Measurements from ENCODE around the gene MRGPRG.

The MRGPRG gene

DNA sequence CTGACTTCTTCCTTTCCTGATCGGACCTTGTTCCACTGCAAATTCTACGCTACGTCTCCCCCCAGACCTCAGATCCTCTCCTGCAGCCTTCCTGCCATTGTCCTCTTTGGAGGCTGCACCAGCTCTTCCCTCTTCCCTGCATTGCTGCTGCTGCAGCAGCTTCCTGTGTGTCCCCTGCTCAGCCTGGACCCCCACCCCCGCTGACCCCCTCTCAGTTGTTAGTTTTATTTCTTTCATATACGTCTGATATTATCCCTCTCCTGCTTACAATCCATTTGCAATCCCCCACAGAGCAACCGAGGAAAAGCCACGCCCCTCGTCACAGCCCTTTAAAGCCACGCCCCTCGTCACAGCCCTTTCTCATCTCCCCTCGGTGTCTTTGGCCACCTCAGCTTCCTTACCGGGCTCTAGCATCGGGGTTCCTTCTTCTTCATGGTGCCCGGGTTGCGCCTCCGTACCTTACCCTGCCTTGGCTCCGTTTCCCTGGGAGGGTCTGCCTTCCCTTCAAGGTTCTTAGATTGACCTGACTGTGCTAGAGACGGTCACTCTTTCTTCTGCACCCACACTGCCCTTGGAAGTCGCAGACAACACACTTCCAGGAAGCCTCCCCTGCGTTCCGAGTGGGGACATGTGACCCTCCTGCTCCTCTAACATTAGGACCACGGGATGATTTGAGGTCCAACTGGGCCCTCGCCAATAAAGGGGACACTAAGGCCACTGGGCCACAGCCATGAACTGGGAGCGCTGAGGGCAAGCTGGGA lies 4.8 kb downstream of the MRGPRG start:
- peaks cover 3% of the 10 kb centered on the region for H3K9me3 ChIP-seq (ENCODE audit: insufficient read depth, low read depth, low read length)
- no CpG with 5 or more reads among the region's 24 CpGs for WGBS (ENCODE audit: extremely low coverage, insufficient coverage, insufficient read length)
- H4K8ac ChIP-seq (ENCODE audit: low read depth, low read length): no peak overlapping the region
- H2BK120ac ChIP-seq (ENCODE audit: insufficient read depth, low read length, poor library complexity): no peak overlapping the region
- H2AFZ ChIP-seq (ENCODE audit: insufficient read depth, low read length, poor library complexity): no peak overlapping the region
- no peaks in the 10 kb centered on the region for H3K79me1 ChIP-seq (ENCODE audit: low read length)
- no peak overlapping the region for H2BK12ac ChIP-seq (ENCODE audit: low read length)
- H3K79me2 ChIP-seq (ENCODE audit: control insufficient read depth, insufficient read depth, low read length, poor library complexity): no peaks in the 10 kb centered on the region
- no peak overlapping the region for H3K23ac ChIP-seq (ENCODE audit: low read length)
- H3K4ac ChIP-seq (ENCODE audit: low read depth, low read length): no peak overlapping the region
- no peaks in the 10 kb centered on the region for H3K27me3 ChIP-seq (ENCODE audit: insufficient read depth, low read length)
- no peak overlapping the region for H3K18ac ChIP-seq (ENCODE audit: low read length)
- H3K4me2 ChIP-seq (ENCODE audit: low read length): no peak overlapping the region
- H2AK5ac ChIP-seq (ENCODE audit: low read length): no peak overlapping the region
- no peak overlapping the region for H3K27ac ChIP-seq (ENCODE audit: low read depth, low read length)
- H2BK5ac ChIP-seq (ENCODE audit: low read depth, low read length, poor library complexity): no peak overlapping the region
- no peak overlapping the region for H4K12ac ChIP-seq (ENCODE audit: low read depth, low read length)
- H3K36me3 ChIP-seq (ENCODE audit: control insufficient read depth in 1 of 2, insufficient read depth in 2 of 2, low read length in 2 of 2): no peaks in the 10 kb centered on the region
- H3K14ac ChIP-seq (ENCODE audit: low read length): no peak overlapping the region
- H3K9ac ChIP-seq (ENCODE audit: low read length): no peak overlapping the region
- H4K91ac ChIP-seq (ENCODE audit: low read depth, low read length): no peak overlapping the region
- H3K4me3 ChIP-seq (ENCODE audit: low read depth, low read length): no peak overlapping the region
- no peaks in the 10 kb centered on the region for H3K4me1 ChIP-seq (ENCODE audit: control insufficient read depth in 1 of 2, insufficient read depth in 2 of 2, low read length in 2 of 2)
- no peak for DNase-seq

DNA sequence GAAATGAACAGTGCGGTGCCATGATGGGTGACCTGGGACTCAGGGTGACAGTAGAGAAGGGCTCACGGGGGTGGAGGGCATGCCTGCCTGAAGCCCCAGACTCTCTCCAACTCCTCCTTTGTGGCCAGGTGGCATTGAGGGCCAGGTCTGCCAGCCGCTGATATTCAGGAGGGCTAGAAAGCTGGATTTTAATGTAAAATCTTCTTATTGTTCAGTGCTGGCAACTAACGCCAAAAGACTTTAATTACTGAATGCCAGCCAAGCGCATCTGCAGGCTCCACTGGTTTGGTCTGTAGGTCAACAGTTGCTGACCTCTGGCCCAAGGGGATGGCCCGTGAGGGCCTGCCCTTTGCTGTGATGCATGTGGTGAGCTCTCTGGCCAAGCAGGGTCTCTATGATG lies 10.3 kb downstream of the MRGPRG start:
- WGBS (ENCODE audit: extremely low coverage, insufficient coverage, insufficient read length): no CpG with 5 or more reads among the region's 6 CpGs
- no peaks in the 10 kb centered on the region for H3K79me2 ChIP-seq (ENCODE audit: control insufficient read depth, insufficient read depth, low read length, poor library complexity)

DNA sequence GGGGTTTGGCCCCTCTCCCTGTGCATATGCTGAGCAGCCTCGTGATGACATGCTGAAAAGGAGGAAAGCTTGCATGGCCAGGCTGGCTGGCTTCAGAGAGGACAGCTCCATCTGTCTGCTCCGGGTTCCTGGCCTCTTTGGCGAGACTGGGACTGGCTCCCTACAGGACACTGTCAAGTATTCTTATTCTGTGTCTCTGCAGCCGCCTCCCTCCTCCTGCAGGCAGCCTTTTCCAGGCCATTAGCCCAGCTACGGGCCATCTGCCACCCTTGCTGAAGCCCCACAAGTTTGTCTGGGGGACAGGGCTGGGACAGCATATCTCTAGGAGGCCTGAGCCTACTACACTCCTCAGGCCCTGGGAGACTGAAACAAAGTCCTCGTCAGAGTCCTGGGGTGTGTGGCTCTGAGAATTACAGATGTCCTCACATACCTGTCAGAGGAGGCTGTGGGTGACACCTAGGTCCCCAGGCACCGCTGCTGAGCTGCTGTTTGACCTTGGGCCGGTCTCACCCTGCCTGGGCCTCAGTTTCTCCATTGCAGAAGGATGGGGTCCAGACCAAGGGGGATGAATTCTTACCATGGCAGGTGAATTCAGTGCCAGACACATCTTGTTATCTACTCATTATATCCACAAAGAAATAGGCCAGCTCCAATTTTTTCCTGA lies 11.0 kb downstream of the MRGPRG start:
- no peak for DNase-seq
- Histone ChIP-seq H3K36me3 (ENCODE audit: control insufficient read depth in 1 of 2, insufficient read depth in 2 of 2, low read length in 2 of 2) (no peaks in the 10 kb centered on the region), H3K79me1 (ENCODE audit: low read length) (no peaks in the 10 kb centered on the region), H3K4me2 (ENCODE audit: low read length) (no peak overlapping the region), H2BK120ac (ENCODE audit: insufficient read depth, low read length, poor library complexity) (no peak overlapping the region), H2BK12ac (ENCODE audit: low read length) (no peak overlapping the region), H3K27ac (ENCODE audit: low read depth, low read length) (no peak overlapping the region), H3K23ac (ENCODE audit: low read length) (no peak overlapping the region), H3K9me3 (ENCODE audit: insufficient read depth, low read depth, low read length) (peaks cover 6% of the 10 kb centered on the region), H3K9ac (ENCODE audit: low read length) (no peak overlapping the region), H2AFZ (ENCODE audit: insufficient read depth, low read length, poor library complexity) (no peak overlapping the region), H3K4ac (ENCODE audit: low read depth, low read length) (no peak overlapping the region), H3K4me1 (ENCODE audit: control insufficient read depth in 1 of 2, insufficient read depth in 2 of 2, low read length in 2 of 2) (no peaks in the 10 kb centered on the region), H3K4me3 (ENCODE audit: low read depth, low read length) (no peak overlapping the region), H4K8ac (ENCODE audit: low read depth, low read length) (no peak overlapping the region), H3K27me3 (ENCODE audit: insufficient read depth, low read length) (peaks cover 13% of the 10 kb centered on the region), H3K14ac (ENCODE audit: low read length) (no peak overlapping the region), H3K18ac (ENCODE audit: low read length) (no peak overlapping the region), H2BK5ac (ENCODE audit: low read depth, low read length, poor library complexity) (no peak overlapping the region), H2AK5ac (ENCODE audit: low read length) (no peak overlapping the region), H3K79me2 (ENCODE audit: control insufficient read depth, insufficient read depth, low read length, poor library complexity) (no peaks in the 10 kb centered on the region), H4K91ac (ENCODE audit: low read depth, low read length) (no peak overlapping the region), H4K12ac (ENCODE audit: low read depth, low read length) (no peak overlapping the region)
- no CpG with 5 or more reads among the region's 8 CpGs for WGBS (ENCODE audit: extremely low coverage, insufficient coverage, insufficient read length)

More for the DNA sequence above, 10.3 kb downstream of the MRGPRG start:
- no peak overlapping the region for H3K14ac ChIP-seq (ENCODE audit: low read length)
- no peaks in the 10 kb centered on the region for H3K4me1 ChIP-seq (ENCODE audit: control insufficient read depth in 1 of 2, insufficient read depth in 2 of 2, low read length in 2 of 2)
- H2BK120ac ChIP-seq (ENCODE audit: insufficient read depth, low read length, poor library complexity): no peak overlapping the region
- no peaks in the 10 kb centered on the region for H3K36me3 ChIP-seq (ENCODE audit: control insufficient read depth in 1 of 2, insufficient read depth in 2 of 2, low read length in 2 of 2)
- no peak overlapping the region for H3K18ac ChIP-seq (ENCODE audit: low read length)
- H3K27me3 ChIP-seq (ENCODE audit: insufficient read depth, low read length): peaks cover 6% of the 10 kb centered on the region
- no peak overlapping the region for H3K23ac ChIP-seq (ENCODE audit: low read length)
- no peak overlapping the region for H3K27ac ChIP-seq (ENCODE audit: low read depth, low read length)
- no peak overlapping the region for H2BK12ac ChIP-seq (ENCODE audit: low read length)
- H3K4me2 ChIP-seq (ENCODE audit: low read length): no peak overlapping the region
- peaks cover 6% of the 10 kb centered on the region for H3K9me3 ChIP-seq (ENCODE audit: insufficient read depth, low read depth, low read length)
- no peak for DNase-seq
- H2BK5ac ChIP-seq (ENCODE audit: low read depth, low read length, poor library complexity): no peak overlapping the region
- no peak overlapping the region for H3K4me3 ChIP-seq (ENCODE audit: low read depth, low read length)
- H3K9ac ChIP-seq (ENCODE audit: low read length): no peak overlapping the region
- H2AFZ ChIP-seq (ENCODE audit: insufficient read depth, low read length, poor library complexity): no peak overlapping the region
- no peak overlapping the region for H2AK5ac ChIP-seq (ENCODE audit: low read length)
- no peak overlapping the region for H4K91ac ChIP-seq (ENCODE audit: low read depth, low read length)
- H3K4ac ChIP-seq (ENCODE audit: low read depth, low read length): no peak overlapping the region
- no peak overlapping the region for H4K8ac ChIP-seq (ENCODE audit: low read depth, low read length)
- H3K79me1 ChIP-seq (ENCODE audit: low read length): no peaks in the 10 kb centered on the region
- H4K12ac ChIP-seq (ENCODE audit: low read depth, low read length): no peak overlapping the region

DNA sequence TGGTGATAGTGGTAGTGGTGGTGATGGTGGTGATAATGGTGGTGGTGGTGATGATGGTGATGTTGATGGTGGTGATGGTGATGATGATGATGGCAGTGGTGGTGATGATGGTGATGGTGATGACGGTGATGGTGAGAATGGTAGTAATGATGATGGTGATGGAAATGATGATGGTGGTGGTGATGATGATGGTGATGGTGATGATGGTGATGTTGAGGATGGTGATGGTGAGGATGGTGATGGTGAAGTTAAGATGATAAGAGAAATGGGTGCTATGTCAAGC lies 11.8 kb downstream of the MRGPRG start:
- no peaks in the 10 kb centered on the region for H3K36me3 ChIP-seq (ENCODE audit: control insufficient read depth in 1 of 2, insufficient read depth in 2 of 2, low read length in 2 of 2)
- no peak overlapping the region for H4K12ac ChIP-seq (ENCODE audit: low read depth, low read length)
- H2BK5ac ChIP-seq (ENCODE audit: low read depth, low read length, poor library complexity): no peak overlapping the region
- DNase-seq: no peak
- no peak overlapping the region for H4K8ac ChIP-seq (ENCODE audit: low read depth, low read length)
- no peaks in the 10 kb centered on the region for H3K79me1 ChIP-seq (ENCODE audit: low read length)
- no peak overlapping the region for H2AK5ac ChIP-seq (ENCODE audit: low read length)
- H3K27ac ChIP-seq (ENCODE audit: low read depth, low read length): no peak overlapping the region
- no peak overlapping the region for H3K9ac ChIP-seq (ENCODE audit: low read length)
- peaks cover 20% of the 10 kb centered on the region for H3K27me3 ChIP-seq (ENCODE audit: insufficient read depth, low read length)
- H4K91ac ChIP-seq (ENCODE audit: low read depth, low read length): no peak overlapping the region
- H3K18ac ChIP-seq (ENCODE audit: low read length): no peak overlapping the region
- no peak overlapping the region for H2BK12ac ChIP-seq (ENCODE audit: low read length)
- peaks cover 6% of the 10 kb centered on the region for H3K9me3 ChIP-seq (ENCODE audit: insufficient read depth, low read depth, low read length)
- no peak overlapping the region for H3K14ac ChIP-seq (ENCODE audit: low read length)
- no peak overlapping the region for H3K23ac ChIP-seq (ENCODE audit: low read length)
- H2AFZ ChIP-seq (ENCODE audit: insufficient read depth, low read length, poor library complexity): no peak overlapping the region
- H3K4ac ChIP-seq (ENCODE audit: low read depth, low read length): no peak overlapping the region
- H3K79me2 ChIP-seq (ENCODE audit: control insufficient read depth, insufficient read depth, low read length, poor library complexity): no peaks in the 10 kb centered on the region
- H3K4me2 ChIP-seq (ENCODE audit: low read length): no peak overlapping the region
- H3K4me3 ChIP-seq (ENCODE audit: low read depth, low read length): no peak overlapping the region
- no peaks in the 10 kb centered on the region for H3K4me1 ChIP-seq (ENCODE audit: control insufficient read depth in 1 of 2, insufficient read depth in 2 of 2, low read length in 2 of 2)
- no peak overlapping the region for H2BK120ac ChIP-seq (ENCODE audit: insufficient read depth, low read length, poor library complexity)
- WGBS (ENCODE audit: extremely low coverage, insufficient coverage, insufficient read length): no CpG with 5 or more reads among the region's 1 CpG

Data from trophoblast cell (in vitro differentiated cells and primary cell).